ENCODE measurements around the gene SENP8. TPM values are rescaled to one million over a fixed set of nuclear protein-coding genes. Genes with fewer than 3 reads are reported as not detected.

The SENP8 gene
- total and polyA plus RNA-seq, 10 donors: 0.57 to 3.0 (median 1.4) TPM

DNA sequence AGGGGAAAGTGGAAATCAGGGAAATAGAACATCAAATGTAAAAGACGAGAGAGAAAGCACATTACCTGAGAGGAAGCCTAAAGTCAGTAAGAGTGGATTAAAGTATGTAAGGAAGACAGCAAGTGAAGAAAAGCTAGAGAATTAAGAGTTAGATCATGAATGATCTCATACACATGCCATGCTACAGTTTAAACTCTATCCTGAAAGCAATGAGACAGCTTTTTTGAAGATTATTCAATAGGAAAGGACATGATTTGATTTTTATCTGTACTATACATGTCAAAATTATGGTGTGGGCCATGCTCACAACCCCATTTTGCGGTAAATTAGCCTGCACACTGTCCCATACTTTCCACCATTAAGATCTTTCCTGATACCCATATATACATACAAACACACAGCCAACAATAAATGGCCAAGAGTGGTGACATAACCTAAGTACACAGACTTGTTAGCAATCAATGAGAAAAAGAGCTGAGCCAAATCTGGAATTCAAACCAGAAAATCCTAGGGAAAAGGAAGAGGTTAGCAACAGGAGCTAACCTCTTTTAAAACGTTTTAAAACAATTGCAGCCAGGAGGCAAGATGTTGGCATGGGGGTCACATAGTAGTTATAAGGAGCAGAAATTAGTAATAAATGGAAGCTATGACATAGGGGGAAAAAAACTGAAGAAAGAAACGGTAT, 4.7 kb upstream of the SENP8 start:
- no peaks in the 10 kb centered on the region for H3K9me3 ChIP-seq
- no peak overlapping the region for H3K27ac ChIP-seq
- H3K27me3 ChIP-seq (replicated peaks in 1 of 7): no peaks in the 10 kb centered on the region
- H3K4me3 ChIP-seq: no peak overlapping the region
- TF ChIP-seq POLR2A (IDR thresholded peaks at IDR 0.05) (no peak), CTCF (IDR thresholded peaks at IDR 0.05 in 8 of 11, conservative IDR thresholded peaks at IDR 0.05 in 3 of 11) (no peak), POLR2AphosphoS5 (IDR thresholded peaks at IDR 0.05) (no peak)
- peaks cover 7 to 44% (median 15%) of the 10 kb centered on the region in 6 donors for H3K4me1 ChIP-seq
- WGBS, 5 donors: 80 to 91% (median 86%) methylated on average over 4 of the region's 4 CpGs
- no peak for DNase-seq
- H3K36me3 ChIP-seq: no peaks in the 10 kb centered on the region
- intact Hi-C loops (cut with DNase I; ENCODE audit: low total_unique reads): no loop called here

DNA sequence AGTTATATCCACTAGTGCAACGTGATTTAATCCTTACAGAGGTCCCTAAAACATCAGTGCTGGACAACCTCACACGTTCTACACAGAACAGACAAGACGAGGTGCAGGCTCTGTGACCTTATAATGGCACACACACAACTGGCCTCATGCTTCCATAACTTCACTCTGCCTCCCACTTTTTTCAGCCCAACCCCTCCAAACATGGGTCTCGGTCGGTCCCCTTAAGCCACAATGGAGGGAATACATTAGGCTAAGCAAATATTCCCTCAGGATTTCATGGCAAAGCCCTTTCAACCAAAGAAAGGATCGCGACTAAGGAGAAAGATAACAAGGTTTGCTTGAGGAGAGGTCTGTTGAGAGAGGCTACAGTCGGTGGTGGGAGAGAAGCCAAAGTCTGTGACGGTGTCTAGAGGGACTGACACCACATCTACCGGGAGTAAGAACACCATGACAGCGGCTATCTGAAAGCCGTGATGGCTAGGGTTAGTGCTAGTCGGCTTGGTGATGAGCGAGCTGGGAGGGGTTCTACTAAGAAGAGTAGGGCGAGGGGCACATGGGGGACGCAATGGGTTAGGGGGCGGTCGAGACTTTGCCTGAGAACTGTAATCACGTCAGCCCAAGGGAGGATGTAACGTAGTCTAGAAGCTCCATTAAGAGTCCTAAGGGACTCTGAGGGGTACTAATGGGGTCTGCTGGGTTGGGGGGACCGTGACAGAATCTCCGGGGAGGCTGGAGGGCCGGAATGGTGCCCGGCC, 1.3 kb upstream of the SENP8 start:
- peak overlapping the region; percentile 85 to 97 (median 93) for H3K27ac ChIP-seq
- 2 to 4% (median 4%) methylated on average over 23 to 24 of the region's 24 CpGs for WGBS, 5 donors
- peaks cover 14 to 56% (median 23%) of the 10 kb centered on the region in 6 donors for H3K4me1 ChIP-seq
- DNase-seq: no peak
- H3K4me3 ChIP-seq: peak overlapping the region; percentile 69 to 97 (median 88)
- H3K36me3 ChIP-seq: no peaks in the 10 kb centered on the region
- no peaks in the 10 kb centered on the region for H3K27me3 ChIP-seq (replicated peaks in 1 of 7)
- TF ChIP-seq CTCF (IDR thresholded peaks at IDR 0.05 in 8 of 11, conservative IDR thresholded peaks at IDR 0.05 in 3 of 11) (no peak), POLR2A (IDR thresholded peaks at IDR 0.05) (no peak), POLR2AphosphoS5 (IDR thresholded peaks at IDR 0.05) (no peak)
- no peaks in the 10 kb centered on the region for H3K9me3 ChIP-seq
- intact Hi-C loops (cut with DNase I; ENCODE audit: low total_unique reads): no loop called here

DNA sequence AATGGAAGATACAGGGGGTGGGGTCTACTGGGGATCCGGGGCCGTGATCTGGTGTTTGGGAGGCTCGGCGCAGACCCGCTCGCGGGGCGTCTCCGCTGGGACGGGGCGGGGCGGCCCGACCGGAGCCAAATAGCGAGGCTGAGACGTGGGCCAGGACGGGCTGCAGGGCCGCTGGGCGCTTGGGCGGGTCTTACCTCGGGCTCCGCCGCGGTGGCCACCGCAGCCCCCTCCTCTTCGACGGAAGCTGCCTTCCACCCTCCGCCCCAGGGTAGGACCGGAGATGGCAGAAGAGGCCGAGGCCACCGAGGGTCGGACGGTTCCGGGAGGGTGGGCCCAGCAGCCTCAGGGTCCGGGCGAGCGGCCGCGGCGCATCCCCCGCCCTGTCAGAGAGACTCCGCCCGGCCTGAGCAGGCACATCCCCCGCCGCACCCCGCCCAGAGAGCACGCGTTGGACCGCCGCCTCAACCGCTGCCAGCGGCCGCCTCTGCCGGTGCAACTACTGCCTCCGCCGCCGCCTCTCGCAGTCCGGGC, 652 bp upstream of the SENP8 start:
- peak overlapping the region; percentile 69 to 97 (median 88) for H3K4me3 ChIP-seq
- TF ChIP-seq POLR2A (IDR thresholded peaks at IDR 0.05) (no peak), POLR2AphosphoS5 (IDR thresholded peaks at IDR 0.05) (peak; percentile 58 to 87 (median 73)), CTCF (IDR thresholded peaks at IDR 0.05 in 8 of 11, conservative IDR thresholded peaks at IDR 0.05 in 3 of 11) (peak in 2 of 11 experiments; percentile 1 to 14)
- peaks cover 14 to 56% (median 23%) of the 10 kb centered on the region in 6 donors for H3K4me1 ChIP-seq
- WGBS, 5 donors: 0 to 1% (median 0%) methylated on average over 2 to 59 of the region's 59 CpGs
- no peak for DNase-seq
- no peaks in the 10 kb centered on the region for H3K36me3 ChIP-seq
- H3K27ac ChIP-seq: peak overlapping the region; percentile 85 to 97 (median 93)
- intact Hi-C loops (cut with DNase I; ENCODE audit: low total_unique reads): no loop called here
- no peaks in the 10 kb centered on the region for H3K9me3 ChIP-seq
- no peaks in the 10 kb centered on the region for H3K27me3 ChIP-seq (replicated peaks in 1 of 7)

DNA sequence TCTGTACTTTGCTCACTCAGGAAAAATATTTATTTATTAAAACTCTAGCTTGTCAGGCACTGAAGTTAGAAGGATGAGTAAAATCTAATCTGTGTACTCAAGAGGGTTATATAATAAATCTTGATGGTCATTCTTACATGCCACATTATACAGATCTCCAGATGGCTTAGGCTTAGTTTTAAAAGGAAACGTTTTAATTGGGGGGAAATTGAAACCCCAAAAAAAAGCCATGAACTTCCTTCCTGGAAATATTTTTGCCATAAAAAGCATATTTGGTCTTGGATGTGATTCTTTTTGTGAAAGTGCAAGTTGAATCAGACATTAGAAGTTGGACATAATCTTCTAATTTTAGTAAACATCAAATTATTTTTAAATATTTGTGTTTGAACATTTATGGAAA, 6.0 kb downstream of the SENP8 start:
- TF ChIP-seq POLR2AphosphoS5 (IDR thresholded peaks at IDR 0.05): no peak
- Histone ChIP-seq H3K4me1 (peaks cover 0 to 10% (median under 1%) of the 10 kb centered on the region in 6 donors), H3K4me3 (no peak overlapping the region), H3K27ac (no peak overlapping the region), H3K36me3 (no peaks in the 10 kb centered on the region), H3K9me3 (no peaks in the 10 kb centered on the region), H3K27me3 (replicated peaks in 1 of 7) (no peaks in the 10 kb centered on the region)
- no peak for DNase-seq
- 2 to 5% (median 2%) methylated on average over 1 of the region's 1 CpG for WGBS, 5 donors
- intact Hi-C loops (cut with DNase I; ENCODE audit: low total_unique reads): no loop called here
